ENCODE measurements around the gene THSD8. TPM values are rescaled to one million over a fixed set of nuclear protein-coding genes. Genes with fewer than 3 reads are reported as not detected.
A peak's percentile ranks its signal among the peaks of the same experiment; 100 is the strongest.

THSD8 gene
- total RNA-seq, 1 donor from 2014 or later: not detected

DNA sequence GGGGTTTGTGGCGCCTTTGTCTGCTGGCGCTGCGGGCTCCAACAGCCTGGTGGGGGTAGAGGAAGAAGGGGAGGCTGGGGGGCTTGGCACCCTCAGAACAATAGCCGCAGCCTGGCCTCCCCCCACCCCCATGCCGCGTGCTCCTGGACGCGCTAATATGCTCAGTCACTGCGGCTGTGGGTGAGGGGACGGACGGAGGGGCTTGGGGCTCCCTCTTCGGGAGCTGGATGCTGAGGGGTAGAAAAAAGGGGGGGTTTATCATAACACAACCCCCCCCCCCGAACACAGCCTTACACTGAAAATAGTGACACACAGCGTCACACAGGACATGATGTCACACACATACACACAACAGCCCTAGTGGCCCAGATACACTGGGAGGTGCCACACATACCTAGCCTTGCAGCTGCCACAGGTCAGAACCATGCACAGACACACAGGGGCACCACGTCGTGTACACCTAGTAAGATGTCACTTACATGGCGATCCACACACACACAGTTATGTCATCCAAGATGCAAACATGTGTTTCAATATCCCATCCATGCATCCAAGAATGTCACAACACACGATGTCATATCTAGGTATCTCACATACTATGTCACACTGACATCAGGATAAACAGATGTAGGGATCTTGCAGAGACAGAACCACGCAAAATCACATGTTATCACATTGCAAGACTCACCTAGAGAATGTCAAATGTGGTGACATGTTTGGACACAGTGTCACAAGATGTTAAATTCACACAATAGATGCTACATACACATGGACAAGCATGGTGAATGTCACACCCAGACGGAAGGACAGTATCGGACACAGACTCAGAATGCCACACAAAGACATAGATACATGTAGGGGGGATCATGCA lies 37.3 kb downstream of the THSD8 start:
- no peaks in the 10 kb centered on the region for H3K79me2 ChIP-seq (ENCODE audit: low read depth)
- Mint-ChIP-seq H3K4me1 (peaks cover 49% of the 10 kb centered on the region), H3K27ac (peak overlapping the region; percentile 51), H3K4me3 (peak overlapping the region; percentile 90), H3K36me3 (peaks cover 2% of the 10 kb centered on the region), H3K9me3 (no peaks in the 10 kb centered on the region), H3K27me3 (ENCODE audit: insufficient read depth, low read depth) (peaks cover 53% of the 10 kb centered on the region)
- peak overlapping the region; percentile 97 for H3K4me2 ChIP-seq
- H3K27me3 ChIP-seq: peaks cover 53% of the 10 kb centered on the region
- TF ChIP-seq, protein P1, sequence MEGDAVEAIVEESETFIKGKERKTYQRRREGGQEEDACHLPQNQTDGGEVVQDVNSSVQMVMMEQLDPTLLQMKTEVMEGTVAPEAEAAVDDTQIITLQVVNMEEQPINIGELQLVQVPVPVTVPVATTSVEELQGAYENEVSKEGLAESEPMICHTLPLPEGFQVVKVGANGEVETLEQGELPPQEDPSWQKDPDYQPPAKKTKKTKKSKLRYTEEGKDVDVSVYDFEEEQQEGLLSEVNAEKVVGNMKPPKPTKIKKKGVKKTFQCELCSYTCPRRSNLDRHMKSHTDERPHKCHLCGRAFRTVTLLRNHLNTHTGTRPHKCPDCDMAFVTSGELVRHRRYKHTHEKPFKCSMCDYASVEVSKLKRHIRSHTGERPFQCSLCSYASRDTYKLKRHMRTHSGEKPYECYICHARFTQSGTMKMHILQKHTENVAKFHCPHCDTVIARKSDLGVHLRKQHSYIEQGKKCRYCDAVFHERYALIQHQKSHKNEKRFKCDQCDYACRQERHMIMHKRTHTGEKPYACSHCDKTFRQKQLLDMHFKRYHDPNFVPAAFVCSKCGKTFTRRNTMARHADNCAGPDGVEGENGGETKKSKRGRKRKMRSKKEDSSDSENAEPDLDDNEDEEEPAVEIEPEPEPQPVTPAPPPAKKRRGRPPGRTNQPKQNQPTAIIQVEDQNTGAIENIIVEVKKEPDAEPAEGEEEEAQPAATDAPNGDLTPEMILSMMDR (IDR thresholded peaks at IDR 0.05): no peak
- TF ChIP-seq EZH2 (IDR thresholded peaks at IDR 0.05): no peak
- no peak for TF ChIP-seq EZH2phosphoT487 (IDR thresholded peaks at IDR 0.05)
- H3K36me3 ChIP-seq: no peaks in the 10 kb centered on the region
- peak overlapping the region; percentile 95 for H2AFZ ChIP-seq (replicated peaks)
- no peak overlapping the region for H3K27ac ChIP-seq
- H3K4me1 ChIP-seq: peaks cover 4% of the 10 kb centered on the region
- peaks cover 63% of the 10 kb centered on the region for H3F3A ChIP-seq (ENCODE audit: low read depth)
- no peaks in the 10 kb centered on the region for H3K9me3 ChIP-seq (ENCODE audit: low read depth)
- peaks cover 22% of the 10 kb centered on the region for H4K20me1 ChIP-seq (ENCODE audit: low read depth)
- peak overlapping the region; percentile 97 for H3K4me3 ChIP-seq
- DNase-seq (ENCODE audit: low spot score): peak; percentile 23
- H3K9ac ChIP-seq: no peak overlapping the region

DNA sequence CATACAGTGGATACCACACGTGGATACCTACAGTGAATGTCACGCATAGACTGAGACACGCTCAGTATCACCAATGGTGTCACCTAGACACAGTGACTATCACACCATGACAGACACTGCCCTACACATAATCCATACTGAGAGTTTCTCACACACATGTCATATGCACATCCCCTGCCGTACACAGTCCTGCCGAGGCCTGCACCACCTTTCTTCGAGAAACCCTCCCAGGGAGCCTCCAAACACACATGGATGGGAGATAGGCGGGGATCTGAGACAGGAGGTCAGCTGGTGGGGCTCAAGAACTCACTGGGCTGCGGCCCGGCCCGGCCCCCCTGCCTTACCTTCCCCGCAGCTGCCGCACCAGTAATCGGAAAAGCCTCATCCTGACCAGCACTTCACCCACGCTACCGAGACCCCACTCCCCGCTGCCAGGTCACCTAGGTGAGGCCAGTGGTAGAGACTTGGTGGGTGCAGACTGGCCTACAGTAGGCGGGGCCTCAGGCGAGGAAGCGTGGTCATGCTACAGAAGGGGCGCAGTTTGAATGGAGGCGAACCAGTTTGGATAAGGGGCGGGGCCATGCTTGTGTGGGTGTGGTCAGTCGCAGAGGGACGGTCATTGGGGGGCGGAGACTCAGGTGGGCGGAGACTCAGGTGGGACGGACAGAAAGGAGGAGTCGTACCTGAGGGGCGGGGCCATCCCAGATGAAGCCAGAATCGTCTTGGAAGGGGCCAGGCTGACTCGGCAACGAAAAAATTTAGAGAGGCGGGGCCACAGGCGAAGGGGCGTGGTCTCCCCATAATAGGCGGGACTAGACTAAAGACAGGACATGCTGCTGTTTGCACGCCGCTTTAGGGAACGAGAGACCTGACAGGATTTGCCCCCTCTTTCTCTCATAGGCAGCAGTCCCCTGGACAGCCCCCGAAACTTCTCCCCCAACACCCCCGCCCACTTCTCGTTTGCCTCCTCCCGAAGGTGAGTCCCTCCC lies 38.5 kb downstream of the THSD8 start:
- Mint-ChIP-seq H3K27ac (no peak overlapping the region), H3K9me3 (no peaks in the 10 kb centered on the region), H3K4me1 (peaks cover 42% of the 10 kb centered on the region), H3K36me3 (peaks cover 2% of the 10 kb centered on the region), H3K27me3 (ENCODE audit: insufficient read depth, low read depth) (peaks cover 43% of the 10 kb centered on the region), H3K4me3 (peak overlapping the region; percentile 90)
- H3K4me2 ChIP-seq: peak overlapping the region; percentile 74
- H3K4me1 ChIP-seq: peaks cover 4% of the 10 kb centered on the region
- no peak overlapping the region for H3K27ac ChIP-seq
- H3K36me3 ChIP-seq: no peaks in the 10 kb centered on the region
- H2AFZ ChIP-seq (replicated peaks): peak overlapping the region; percentile 40
- H3F3A ChIP-seq (ENCODE audit: low read depth): peaks cover 51% of the 10 kb centered on the region
- H3K9ac ChIP-seq: no peak overlapping the region
- H4K20me1 ChIP-seq (ENCODE audit: low read depth): peaks cover 15% of the 10 kb centered on the region
- no peaks in the 10 kb centered on the region for H3K9me3 ChIP-seq (ENCODE audit: low read depth)
- TF ChIP-seq EZH2 (IDR thresholded peaks at IDR 0.05): no peak
- TF ChIP-seq, protein P1 (IDR thresholded peaks at IDR 0.05): peak; percentile 6
- peak; percentile 98 for DNase-seq (ENCODE audit: low spot score)
- H3K4me3 ChIP-seq: peak overlapping the region; percentile 49
- no peaks in the 10 kb centered on the region for H3K79me2 ChIP-seq (ENCODE audit: low read depth)
- peaks cover 40% of the 10 kb centered on the region for H3K27me3 ChIP-seq

DNA sequence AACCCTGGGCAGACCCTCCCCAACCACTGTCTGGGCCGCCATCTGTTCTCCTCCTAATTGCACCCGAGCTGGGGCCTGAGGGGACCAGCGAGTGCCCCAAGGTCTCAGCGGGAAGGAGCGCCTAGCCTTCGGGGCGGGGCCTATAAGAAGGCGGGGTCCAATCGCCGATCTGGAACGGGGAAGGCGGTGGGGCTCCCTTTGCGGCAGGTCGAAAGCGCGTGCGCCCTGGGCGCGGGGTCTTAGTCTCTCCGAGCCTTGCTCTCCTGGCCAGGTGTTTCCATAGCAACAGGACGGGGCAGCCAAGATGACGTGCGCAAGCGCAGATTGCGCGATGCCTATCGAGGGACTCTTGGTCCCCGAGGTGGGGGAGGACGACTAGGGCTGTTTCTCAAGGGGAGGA lies 39.2 kb downstream of the THSD8 start:
- Histone ChIP-seq H3K9ac (no peak overlapping the region), H3K27ac (no peak overlapping the region), H3K79me2 (ENCODE audit: low read depth) (no peaks in the 10 kb centered on the region), H3K9me3 (ENCODE audit: low read depth) (no peaks in the 10 kb centered on the region), H3K4me1 (peaks cover 4% of the 10 kb centered on the region), H3F3A (ENCODE audit: low read depth) (peaks cover 44% of the 10 kb centered on the region), H3K36me3 (no peaks in the 10 kb centered on the region), H3K4me3 (peak overlapping the region; percentile 49), H3K4me2 (peak overlapping the region; percentile 74), H4K20me1 (ENCODE audit: low read depth) (peaks cover 15% of the 10 kb centered on the region), H2AFZ (replicated peaks) (peak overlapping the region; percentile 40), H3K27me3 (peaks cover 33% of the 10 kb centered on the region)
- DNase-seq (ENCODE audit: low spot score): peak; percentile 100
- Mint-ChIP-seq H3K4me1 (peaks cover 39% of the 10 kb centered on the region), H3K9me3 (no peaks in the 10 kb centered on the region), H3K36me3 (peaks cover 2% of the 10 kb centered on the region), H3K4me3 (peak overlapping the region; percentile 90), H3K27ac (peak overlapping the region; percentile 9), H3K27me3 (ENCODE audit: insufficient read depth, low read depth) (peaks cover 36% of the 10 kb centered on the region)
- TF ChIP-seq EZH2 (IDR thresholded peaks at IDR 0.05): no peak
- TF ChIP-seq EZH2phosphoT487 (IDR thresholded peaks at IDR 0.05): no peak
- TF ChIP-seq, protein P1 (IDR thresholded peaks at IDR 0.05): no peak
